Neural cell (in vitro differentiated cells): Measurements from ENCODE around the gene EFCAB6. TPM values are rescaled to one million over a fixed set of nuclear protein-coding genes. Genes with fewer than 3 reads are reported as not detected.

Source experiments
- H2AFZ ChIP-seq: fragments of 200-600, 300-800 bp; sonication (generic), shearing (Covaris generic); 2 replicates; pipeline ENCODE4 v1.6.0; 2014; ENCODE audit warnings: low read depth, mild to moderate bottlenecking, antibody characterized with exemption, low read length, moderate library complexity
- H3F3A ChIP-seq: fragments of 200-600 bp; shearing (Covaris generic); 2 replicates; pipeline ENCODE4 v1.6.1; 2016; ENCODE audit warnings: mild to moderate bottlenecking, moderate library complexity, mixed read lengths, antibody characterized with exemption, low read length; ENCODE audit not compliant: insufficient read depth, poor library complexity, severe bottlenecking
- H3K27ac ChIP-seq: fragments of 200-600, 300-800 bp; sonication (generic), shearing (Covaris generic); 2 replicates; pipeline ENCODE4 v1.5.1; 2014; ENCODE audit warnings: mild to moderate bottlenecking, low read length, moderate library complexity
- H3K27me3 ChIP-seq: fragments of 300-800, 200-600 bp; sonication (generic), shearing (Covaris generic); 2 replicates; pipeline ENCODE4 v1.6.0; 2014; ENCODE audit warnings: mild to moderate bottlenecking, low read depth, low read length, moderate library complexity; ENCODE audit not compliant: insufficient read depth
- H3K36me3 ChIP-seq: fragments of 300-800, 200-600 bp; sonication (generic), shearing (Covaris generic); 2 replicates; pipeline ENCODE4 v1.5.1; 2014; ENCODE audit warnings: mild to moderate bottlenecking, antibody characterized with exemption, low read length, moderate library complexity; ENCODE audit not compliant: insufficient read depth
- H3K4me2 ChIP-seq: fragments of 300-800, 200-600 bp; sonication (generic), shearing (Covaris generic); 2 replicates; pipeline ENCODE4 v1.6.0; 2014; ENCODE audit warnings: mild to moderate bottlenecking, low read length
- H3K4me3 ChIP-seq: fragments of 300-800, 200-600 bp; sonication (generic), shearing (Covaris generic); 2 replicates; pipeline ENCODE4 v1.5.1; 2014; ENCODE audit warnings: mild to moderate bottlenecking, low read length, moderate library complexity
- H3K79me2 ChIP-seq: fragments of 200-600 bp; shearing (Covaris generic); replicated peaks from 2 replicates; pipeline ENCODE4 v1.6.0; 2014; ENCODE audit warnings: mild to moderate bottlenecking, low read length, moderate library complexity; ENCODE audit not compliant: insufficient read depth
- H3K9ac ChIP-seq: fragments of 300-800, 200-600 bp; sonication (generic), shearing (Covaris generic); 2 replicates; pipeline ENCODE4 v1.6.1; 2016; ENCODE audit warnings: mild to moderate bottlenecking, low read length, mixed read lengths
- H3K9me2 ChIP-seq: fragments of 200-600 bp; shearing (Covaris generic); 2 replicates; pipeline ENCODE4 v1.6.1; 2016; ENCODE audit warnings: mild to moderate bottlenecking, low read length, mixed read lengths; ENCODE audit not compliant: insufficient read depth
- H3K9me3 ChIP-seq: fragments of 200-600, 300-800 bp; sonication (generic), shearing (Covaris generic); 2 replicates; pipeline ENCODE4 v1.6.1; 2016; ENCODE audit warnings: mild to moderate bottlenecking, mixed run types, low read length, moderate library complexity, mixed read lengths
- H4K20me1 ChIP-seq: fragments of 200-600 bp; shearing (Covaris generic); 2 replicates; pipeline ENCODE4 v1.6.1; 2016; ENCODE audit warnings: mild to moderate bottlenecking, mixed run types; ENCODE audit not compliant: insufficient read depth
- EP300 ChIP-seq: fragments of 450-650 bp; conservative IDR thresholded peaks from 2 replicates; pipeline ENCODE4 v1.6.1; 2014; ENCODE audit warnings: antibody characterized with exemption, mild to moderate bottlenecking, moderate library complexity; ENCODE audit not compliant: poor library complexity, severe bottlenecking
- EZH2 ChIP-seq: fragments of 200-600, 300-800 bp; shearing (Covaris generic), sonication (generic); IDR thresholded peaks from 2 replicates; pipeline ENCODE4 v1.6.1; 2014; ENCODE audit warnings: antibody characterized with exemption, low read length, borderline replicate concordance, mild to moderate bottlenecking; ENCODE audit not compliant: insufficient read depth, poor library complexity, severe bottlenecking
- MXI1 ChIP-seq: fragments of 450-650 bp; conservative IDR thresholded peaks from 2 replicates; pipeline ENCODE4 v1.6.1; 2014; ENCODE audit warnings: antibody characterized with exemption, mild to moderate bottlenecking; ENCODE audit not compliant: poor library complexity, severe bottlenecking
- POLR2AphosphoS5 ChIP-seq: IDR thresholded peaks from 2 replicates; pipeline ENCODE4 v1.6.1; 2012
- RAD21 ChIP-seq: fragments of 450-650 bp; conservative IDR thresholded peaks from 2 replicates; pipeline ENCODE4 v1.6.1; 2014; ENCODE audit warnings: antibody characterized with exemption, mild to moderate bottlenecking, moderate library complexity
- SMC3 ChIP-seq: fragments of 450-650 bp; conservative IDR thresholded peaks from 2 replicates; pipeline ENCODE4 v1.6.1; 2014; ENCODE audit warnings: antibody characterized with exemption, mild to moderate bottlenecking, moderate library complexity; ENCODE audit not compliant: poor library complexity
- TAF1 ChIP-seq: IDR thresholded peaks from 2 replicates; pipeline ENCODE4 v1.6.1; 2012; ENCODE audit warnings: low read depth
- polyA plus RNA-seq: library from polyadenylated mRNA; depleted of rRNA; stranded (reverse); fragments of >200 nt; gene quantifications from 2 replicates; pipeline ENCODE4 v1.2.3, GENCODE V29; 2014
- TF ChIP-seq, protein P1 (sequence below): IDR thresholded peaks from 2 replicates; pipeline ENCODE4 v1.6.1; 2012; ENCODE audit warnings: borderline replicate concordance
- TF ChIP-seq, protein P2 (sequence below): fragments of 450-650 bp; IDR thresholded peaks from 2 replicates; pipeline ENCODE4 v1.5.1; 2014; ENCODE audit warnings: antibody characterized with exemption, mild to moderate bottlenecking, moderate library complexity; ENCODE audit not compliant: poor library complexity, severe bottlenecking

Gene EFCAB6
- polyA plus RNA-seq, 1 donor from 2014 or later: 1.4 TPM

DNA sequence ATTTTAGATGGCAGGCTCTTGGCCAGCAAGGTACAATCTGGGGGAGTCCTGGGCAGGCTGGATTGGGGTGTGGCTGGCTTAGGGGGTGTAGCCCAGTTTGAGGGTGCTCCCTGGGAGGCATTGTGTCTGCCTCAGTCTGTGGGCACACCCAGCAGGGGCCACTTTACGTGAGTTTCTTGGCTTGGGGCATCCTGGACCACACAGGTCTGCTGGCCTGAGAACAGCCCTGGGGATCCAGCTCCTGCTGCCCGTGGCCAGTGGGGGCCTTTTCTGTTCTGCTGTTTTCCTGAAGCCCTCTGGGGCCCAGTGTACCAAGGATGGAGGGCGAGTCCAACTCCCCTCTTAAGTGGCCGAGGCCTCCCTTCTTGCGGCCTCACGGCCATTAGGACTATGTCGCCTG, 328.4 kb downstream of the EFCAB6 start:
- Histone ChIP-seq H3K9me3 (no peaks in the 10 kb centered on the region), H3K27me3 (no peaks in the 10 kb centered on the region), H3F3A (no peaks in the 10 kb centered on the region), H3K36me3 (no peaks in the 10 kb centered on the region), H4K20me1 (no peaks in the 10 kb centered on the region), H3K4me3 (no peak overlapping the region), H3K27ac (no peak overlapping the region), H3K79me2 (no peaks in the 10 kb centered on the region), H3K9me2 (no peaks in the 10 kb centered on the region), H3K9ac (no peak overlapping the region), H3K4me2 (no peak overlapping the region), H2AFZ (no peak overlapping the region)
- TF ChIP-seq POLR2AphosphoS5 (no peak), EP300 (no peak), MXI1 (no peak), RAD21 (no peak), TAF1 (no peak), EZH2 (no peak)
- TF ChIP-seq, protein P1, sequence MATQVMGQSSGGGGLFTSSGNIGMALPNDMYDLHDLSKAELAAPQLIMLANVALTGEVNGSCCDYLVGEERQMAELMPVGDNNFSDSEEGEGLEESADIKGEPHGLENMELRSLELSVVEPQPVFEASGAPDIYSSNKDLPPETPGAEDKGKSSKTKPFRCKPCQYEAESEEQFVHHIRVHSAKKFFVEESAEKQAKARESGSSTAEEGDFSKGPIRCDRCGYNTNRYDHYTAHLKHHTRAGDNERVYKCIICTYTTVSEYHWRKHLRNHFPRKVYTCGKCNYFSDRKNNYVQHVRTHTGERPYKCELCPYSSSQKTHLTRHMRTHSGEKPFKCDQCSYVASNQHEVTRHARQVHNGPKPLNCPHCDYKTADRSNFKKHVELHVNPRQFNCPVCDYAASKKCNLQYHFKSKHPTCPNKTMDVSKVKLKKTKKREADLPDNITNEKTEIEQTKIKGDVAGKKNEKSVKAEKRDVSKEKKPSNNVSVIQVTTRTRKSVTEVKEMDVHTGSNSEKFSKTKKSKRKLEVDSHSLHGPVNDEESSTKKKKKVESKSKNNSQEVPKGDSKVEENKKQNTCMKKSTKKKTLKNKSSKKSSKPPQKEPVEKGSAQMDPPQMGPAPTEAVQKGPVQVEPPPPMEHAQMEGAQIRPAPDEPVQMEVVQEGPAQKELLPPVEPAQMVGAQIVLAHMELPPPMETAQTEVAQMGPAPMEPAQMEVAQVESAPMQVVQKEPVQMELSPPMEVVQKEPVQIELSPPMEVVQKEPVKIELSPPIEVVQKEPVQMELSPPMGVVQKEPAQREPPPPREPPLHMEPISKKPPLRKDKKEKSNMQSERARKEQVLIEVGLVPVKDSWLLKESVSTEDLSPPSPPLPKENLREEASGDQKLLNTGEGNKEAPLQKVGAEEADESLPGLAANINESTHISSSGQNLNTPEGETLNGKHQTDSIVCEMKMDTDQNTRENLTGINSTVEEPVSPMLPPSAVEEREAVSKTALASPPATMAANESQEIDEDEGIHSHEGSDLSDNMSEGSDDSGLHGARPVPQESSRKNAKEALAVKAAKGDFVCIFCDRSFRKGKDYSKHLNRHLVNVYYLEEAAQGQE: no peak

DNA sequence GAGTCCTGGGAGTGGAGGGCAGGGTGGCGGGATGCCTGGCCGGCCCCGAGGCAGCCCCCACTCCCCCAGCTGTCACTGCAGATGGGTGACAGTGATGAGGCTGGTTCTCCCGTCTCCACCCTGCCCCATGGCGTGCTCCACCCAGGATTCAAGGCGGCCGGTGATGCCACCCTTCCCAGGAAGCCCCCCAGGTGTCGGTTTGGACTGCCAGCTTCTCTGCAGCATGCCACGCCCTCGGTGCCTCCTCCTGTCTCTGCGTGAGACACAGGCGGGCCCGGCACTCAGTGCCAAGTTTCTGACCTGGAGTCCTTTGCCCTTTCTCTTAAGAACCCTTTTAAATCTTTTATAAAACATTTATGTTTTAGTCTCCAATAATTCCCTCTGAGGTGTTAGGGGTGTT, 328.8 kb downstream of the EFCAB6 start:
- TF ChIP-seq SMC3: no peak
- TF ChIP-seq, protein P1: no peak
- TF ChIP-seq RAD21: no peak
- TF ChIP-seq TAF1: no peak
- TF ChIP-seq MXI1: no peak
- TF ChIP-seq EZH2: no peak
- TF ChIP-seq, protein P2, sequence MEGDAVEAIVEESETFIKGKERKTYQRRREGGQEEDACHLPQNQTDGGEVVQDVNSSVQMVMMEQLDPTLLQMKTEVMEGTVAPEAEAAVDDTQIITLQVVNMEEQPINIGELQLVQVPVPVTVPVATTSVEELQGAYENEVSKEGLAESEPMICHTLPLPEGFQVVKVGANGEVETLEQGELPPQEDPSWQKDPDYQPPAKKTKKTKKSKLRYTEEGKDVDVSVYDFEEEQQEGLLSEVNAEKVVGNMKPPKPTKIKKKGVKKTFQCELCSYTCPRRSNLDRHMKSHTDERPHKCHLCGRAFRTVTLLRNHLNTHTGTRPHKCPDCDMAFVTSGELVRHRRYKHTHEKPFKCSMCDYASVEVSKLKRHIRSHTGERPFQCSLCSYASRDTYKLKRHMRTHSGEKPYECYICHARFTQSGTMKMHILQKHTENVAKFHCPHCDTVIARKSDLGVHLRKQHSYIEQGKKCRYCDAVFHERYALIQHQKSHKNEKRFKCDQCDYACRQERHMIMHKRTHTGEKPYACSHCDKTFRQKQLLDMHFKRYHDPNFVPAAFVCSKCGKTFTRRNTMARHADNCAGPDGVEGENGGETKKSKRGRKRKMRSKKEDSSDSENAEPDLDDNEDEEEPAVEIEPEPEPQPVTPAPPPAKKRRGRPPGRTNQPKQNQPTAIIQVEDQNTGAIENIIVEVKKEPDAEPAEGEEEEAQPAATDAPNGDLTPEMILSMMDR: no peak
- TF ChIP-seq POLR2AphosphoS5: no peak
- TF ChIP-seq EP300: no peak
- H3K4me2 ChIP-seq: no peak overlapping the region
- H3K79me2 ChIP-seq: no peaks in the 10 kb centered on the region
- no peak overlapping the region for H3K9ac ChIP-seq
- H4K20me1 ChIP-seq: no peaks in the 10 kb centered on the region
- no peak overlapping the region for H3K27ac ChIP-seq
- no peak overlapping the region for H3K4me3 ChIP-seq
- H3K36me3 ChIP-seq: no peaks in the 10 kb centered on the region
- H3K9me2 ChIP-seq: no peaks in the 10 kb centered on the region
- no peaks in the 10 kb centered on the region for H3K27me3 ChIP-seq
- H3F3A ChIP-seq: no peaks in the 10 kb centered on the region
- H3K9me3 ChIP-seq: no peaks in the 10 kb centered on the region
- no peak overlapping the region for H2AFZ ChIP-seq
